GM18498 (cell line): Measurements from ENCODE around the gene NEUROG2.
A peak's percentile ranks its signal among the peaks of the same experiment; 100 is the strongest.

Experiments
- ATAC-seq: cut with Tn5 transposase; IDR thresholded peaks from one replicate; pipeline ENCODE4 v1.9.1; 2021; ENCODE audit warnings: mild to moderate bottlenecking, moderate library complexity; ENCODE audit not compliant: unreplicated experiment

Gene NEUROG2

GRCh38 chr4:112521123-112522023 lies 5.4 kb upstream of the NEUROG2 start:
- no peak for ATAC-seq

- ATAC-seq = no peak
Measured at GRCh38 chr4:112520598-112521122, 4.7 kb upstream of the NEUROG2 start.

GRCh38 chr4:112519689-112520597 lies 4.0 kb upstream of the NEUROG2 start:
- no peak for ATAC-seq

DNA sequence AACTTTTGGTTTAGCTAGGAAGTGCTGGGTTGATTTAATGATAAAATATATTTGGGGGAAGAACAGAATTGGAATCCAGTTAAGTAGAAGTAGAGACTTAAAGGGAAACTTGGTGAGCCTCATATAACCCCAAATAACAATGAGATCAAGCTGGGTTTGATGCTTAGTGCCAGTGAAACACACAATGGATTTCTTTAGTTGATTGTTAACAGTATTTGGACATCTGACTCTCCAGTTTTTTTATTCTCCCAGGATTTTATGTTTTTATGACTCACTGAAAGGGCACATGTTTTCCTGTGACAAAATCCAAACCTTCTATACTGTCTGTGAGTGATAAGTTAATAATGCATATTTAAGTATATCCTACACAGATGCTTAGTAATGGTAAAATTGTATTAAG lies 2.7 kb upstream of the NEUROG2 start:
- ATAC-seq = no peak

DNA sequence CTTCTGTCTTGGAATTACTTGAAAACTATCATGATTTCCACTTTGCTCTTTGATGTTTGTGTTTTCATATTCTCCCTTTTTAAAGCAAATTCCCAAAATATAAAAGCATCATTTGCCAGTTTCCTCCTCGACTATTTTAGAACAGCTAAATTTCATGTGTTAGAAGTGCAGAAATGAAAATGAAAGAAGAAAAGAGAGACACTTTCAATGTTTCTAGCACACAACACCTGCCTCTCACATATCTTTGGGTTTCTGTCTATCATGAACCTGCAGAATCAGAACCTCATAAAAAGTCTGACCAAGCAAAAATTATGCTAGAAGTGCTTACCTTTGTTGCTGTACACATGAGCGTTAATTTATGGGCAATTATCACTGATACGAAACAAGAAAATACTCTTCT lies 1.9 kb upstream of the NEUROG2 start:
- peak; percentile 13 for ATAC-seq

- peak; percentile 20 for ATAC-seq
Measured at GRCh38 chr4:112517067-112517634, 1.2 kb upstream of the NEUROG2 start.

DNA sequence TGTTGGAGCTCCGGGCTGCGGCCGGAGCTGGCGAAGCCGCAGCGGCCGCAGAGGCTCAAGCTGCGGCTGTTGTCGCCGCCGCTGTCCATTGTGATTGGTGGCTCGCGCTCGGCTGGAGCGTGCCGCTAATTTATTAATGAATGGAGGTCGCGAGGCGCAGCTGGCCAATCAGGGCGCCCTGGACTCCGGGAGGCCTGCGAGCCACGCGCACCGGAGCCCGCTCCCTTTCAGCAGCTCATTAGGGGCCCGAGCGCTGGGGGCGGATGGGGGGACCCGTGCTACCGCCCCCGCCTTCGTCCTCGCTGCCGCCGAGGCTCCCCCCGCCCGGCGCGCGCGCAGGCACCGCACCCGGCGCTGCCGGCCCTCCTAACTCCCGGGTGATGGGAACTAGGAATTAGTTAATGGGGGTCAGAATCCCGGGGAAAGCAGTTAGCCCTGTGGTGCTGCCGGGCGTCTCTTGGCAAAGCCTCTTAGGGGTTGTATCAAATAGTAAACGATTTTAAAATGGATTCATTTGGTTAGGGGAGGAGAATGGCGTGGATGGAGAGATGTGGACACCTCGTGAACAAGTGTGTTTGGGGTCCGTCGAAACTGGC lies 589 bp upstream of the NEUROG2 start:
- ATAC-seq = peak; percentile 28

DNA sequence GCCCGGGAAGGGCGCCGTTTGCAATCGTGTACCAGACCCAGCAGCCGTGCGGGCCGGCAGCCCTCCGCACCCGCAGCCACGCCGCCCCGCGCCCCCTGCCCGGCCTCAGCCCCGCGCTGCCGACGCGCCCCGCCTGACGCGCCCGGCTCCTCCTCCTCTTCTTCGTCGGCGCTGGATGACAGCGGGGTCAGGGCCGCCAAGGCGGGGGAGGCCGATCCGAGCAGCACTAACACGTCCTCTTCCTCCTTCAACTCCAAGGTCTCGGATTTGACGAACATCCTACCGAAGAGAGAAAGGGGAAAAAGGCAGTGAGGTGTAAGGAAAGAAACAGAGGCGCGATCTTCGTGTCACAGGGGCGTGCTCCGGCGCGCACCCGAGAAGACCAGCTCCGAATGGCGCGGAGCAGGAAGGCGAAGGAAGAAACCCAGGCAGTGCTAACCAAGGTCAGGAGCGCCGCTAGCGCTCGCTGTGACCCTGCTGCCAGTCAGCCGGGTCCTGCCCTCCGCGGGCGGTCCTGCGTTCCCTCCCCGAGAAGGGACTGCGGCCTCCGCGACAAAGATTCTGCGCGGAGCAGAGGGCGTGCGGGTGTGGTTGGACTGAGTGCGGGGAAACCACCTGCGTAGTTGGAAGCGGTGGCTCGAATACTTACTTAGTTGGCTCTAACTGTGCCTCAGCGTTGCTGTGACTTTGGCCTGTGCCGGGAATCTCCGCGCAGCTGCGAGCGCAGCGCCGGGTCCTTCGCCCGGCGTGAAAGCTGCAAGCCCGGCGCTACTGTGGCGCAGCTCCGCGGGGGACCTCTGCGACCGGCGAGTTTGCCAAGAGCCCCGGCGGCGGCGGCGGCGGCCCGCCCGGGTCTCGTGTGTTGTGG lies 548 bp downstream of the NEUROG2 start:
- ATAC-seq = peak; percentile 41

DNA sequence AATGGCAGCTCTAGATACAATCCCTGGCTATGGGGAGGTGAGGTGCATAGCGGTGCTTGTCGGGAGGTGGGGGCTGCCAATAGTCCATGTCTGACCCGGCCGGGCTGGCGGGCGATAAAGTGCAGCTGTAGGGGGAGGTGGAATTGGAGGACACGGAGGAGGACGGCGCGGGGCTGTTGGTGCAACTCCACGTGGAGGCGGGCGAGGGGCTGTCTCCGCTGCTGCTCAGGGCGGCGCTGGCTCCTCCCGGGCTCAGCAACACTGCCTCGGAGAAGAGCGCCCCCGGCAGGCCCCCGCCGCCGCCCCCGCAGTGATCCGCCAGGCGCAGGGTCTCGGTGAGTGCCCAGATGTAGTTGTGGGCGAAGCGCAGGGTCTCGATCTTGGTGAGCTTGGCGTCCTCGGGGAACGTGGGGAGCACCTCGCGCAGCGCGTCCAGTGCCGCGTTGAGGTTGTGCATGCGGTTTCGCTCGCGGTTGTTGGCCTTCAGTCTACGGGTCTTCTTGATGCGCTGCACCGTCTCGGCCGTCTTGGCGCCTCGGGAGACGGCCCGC lies 1.3 kb downstream of the NEUROG2 start:
- peak; percentile 18 for ATAC-seq

DNA sequence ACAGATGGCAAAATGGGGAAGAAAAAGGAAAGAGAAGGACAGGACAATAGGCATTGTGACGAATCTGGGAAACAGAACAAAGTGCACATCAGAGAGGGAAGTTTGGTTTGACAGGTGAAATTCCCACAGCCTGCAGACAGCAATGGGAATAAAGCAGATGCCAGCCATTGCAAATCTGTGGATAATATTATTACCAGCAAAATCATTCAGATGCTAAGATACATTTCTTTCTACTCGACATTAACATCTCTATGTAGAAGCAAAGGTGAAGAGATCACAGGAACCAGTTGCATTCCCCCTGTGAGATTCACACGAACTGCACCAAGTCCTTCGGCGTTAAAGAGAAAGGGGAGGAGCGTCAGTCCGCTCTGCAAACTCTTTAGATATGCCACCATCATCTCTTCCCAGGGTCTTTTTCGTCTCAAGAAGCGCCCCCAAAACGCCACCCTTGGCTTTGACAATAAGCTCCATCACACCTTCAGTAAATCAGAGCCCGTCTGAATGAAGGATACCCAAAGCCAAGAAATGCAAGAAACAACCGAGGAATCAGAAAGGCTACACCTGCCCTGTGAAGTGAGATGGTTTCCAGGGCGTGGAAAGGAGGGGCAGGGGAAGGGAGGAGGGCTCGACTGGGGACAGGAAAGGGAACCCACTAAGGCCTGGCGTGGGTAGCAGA lies 1.9 kb downstream of the NEUROG2 start:
- peak; percentile 5 for ATAC-seq

DNA sequence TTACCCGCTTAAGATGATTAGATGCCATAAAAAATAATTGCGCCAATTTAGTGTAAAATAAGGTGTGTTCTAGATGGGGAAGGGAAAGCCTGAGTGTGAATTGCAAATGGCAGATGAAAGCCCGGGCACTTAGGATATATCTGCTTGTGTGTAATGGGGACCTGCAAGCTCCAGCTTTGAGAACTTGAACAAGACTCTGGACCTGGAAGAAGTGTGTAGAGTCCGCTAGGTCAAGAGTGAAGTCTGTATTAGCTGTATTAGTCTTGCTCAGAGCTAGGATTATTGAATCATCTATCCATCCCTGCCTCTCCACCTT lies 4.2 kb downstream of the NEUROG2 start:
- ATAC-seq = no peak

DNA sequence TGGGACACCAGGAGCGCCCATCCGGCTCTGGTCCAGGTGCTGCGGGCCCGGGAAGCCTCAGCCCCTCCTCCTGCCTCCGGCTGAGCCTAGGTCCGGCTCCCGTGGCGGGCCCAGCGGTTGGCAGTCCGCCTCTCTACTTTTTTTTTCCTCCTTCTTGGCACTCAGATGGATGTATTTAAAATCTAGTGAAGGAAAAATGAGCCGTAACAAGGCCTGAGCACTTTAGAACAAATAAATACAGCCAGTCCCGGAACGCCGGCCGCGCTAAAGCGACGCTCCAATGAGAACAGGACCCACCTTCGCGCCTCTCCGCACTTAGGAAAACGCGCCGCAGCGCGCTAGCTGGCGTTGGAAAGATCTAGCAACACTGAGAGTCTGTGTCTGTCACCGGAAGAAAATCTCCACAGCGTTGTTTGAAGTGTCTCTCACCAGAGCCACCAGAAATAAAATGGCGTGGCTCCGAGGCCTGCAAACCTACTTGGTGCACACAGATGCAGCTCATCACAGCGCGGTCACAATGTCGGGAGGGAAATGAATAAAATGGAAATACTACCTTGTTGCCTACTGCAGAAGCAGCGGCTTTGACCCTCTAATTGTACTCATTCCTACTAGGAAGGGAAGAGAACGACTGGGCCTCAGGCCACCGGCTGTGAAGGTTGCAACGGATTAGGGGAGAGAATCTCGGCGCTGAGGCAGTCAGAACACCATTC lies 4.7 kb downstream of the NEUROG2 start:
- ATAC-seq = no peak

DNA sequence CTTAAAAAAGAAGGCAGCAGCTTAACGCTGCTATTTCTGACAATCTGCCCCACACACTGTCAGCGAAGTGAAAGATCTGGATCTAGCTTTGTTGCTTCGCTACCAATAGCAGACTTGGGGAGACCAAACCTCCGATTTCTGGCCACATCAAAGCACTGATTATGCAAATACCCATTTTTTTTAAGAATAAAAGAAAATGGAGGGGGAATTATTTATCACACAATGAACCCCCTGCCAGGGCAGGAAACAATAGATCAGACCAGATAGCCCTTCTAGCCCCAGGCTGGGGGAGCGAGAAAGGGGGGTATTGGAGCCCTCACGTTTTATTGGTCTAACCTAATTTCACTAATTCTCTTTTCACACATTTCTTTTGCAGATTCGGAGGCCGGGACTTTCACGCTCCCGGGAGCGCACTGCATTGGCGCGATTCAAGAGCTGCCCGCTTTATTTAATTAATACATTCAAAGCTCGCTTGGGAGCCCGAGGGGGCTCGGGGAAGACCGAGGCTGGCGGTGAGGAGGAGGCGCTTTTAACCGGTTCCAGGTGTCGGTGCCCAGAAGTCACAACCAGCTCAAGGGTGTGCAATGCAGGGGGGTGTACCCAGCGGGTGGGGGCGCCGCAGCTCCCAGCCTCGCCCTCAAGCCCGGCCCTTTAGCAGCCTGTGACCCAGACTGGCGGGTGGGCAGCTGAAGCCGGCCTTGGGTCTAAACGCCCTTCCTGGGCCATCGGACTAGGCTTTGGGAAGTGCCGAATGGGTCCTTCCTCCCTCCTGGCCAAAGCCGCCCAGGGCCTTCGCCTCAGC lies 5.5 kb downstream of the NEUROG2 start:
- ATAC-seq = no peak

DNA sequence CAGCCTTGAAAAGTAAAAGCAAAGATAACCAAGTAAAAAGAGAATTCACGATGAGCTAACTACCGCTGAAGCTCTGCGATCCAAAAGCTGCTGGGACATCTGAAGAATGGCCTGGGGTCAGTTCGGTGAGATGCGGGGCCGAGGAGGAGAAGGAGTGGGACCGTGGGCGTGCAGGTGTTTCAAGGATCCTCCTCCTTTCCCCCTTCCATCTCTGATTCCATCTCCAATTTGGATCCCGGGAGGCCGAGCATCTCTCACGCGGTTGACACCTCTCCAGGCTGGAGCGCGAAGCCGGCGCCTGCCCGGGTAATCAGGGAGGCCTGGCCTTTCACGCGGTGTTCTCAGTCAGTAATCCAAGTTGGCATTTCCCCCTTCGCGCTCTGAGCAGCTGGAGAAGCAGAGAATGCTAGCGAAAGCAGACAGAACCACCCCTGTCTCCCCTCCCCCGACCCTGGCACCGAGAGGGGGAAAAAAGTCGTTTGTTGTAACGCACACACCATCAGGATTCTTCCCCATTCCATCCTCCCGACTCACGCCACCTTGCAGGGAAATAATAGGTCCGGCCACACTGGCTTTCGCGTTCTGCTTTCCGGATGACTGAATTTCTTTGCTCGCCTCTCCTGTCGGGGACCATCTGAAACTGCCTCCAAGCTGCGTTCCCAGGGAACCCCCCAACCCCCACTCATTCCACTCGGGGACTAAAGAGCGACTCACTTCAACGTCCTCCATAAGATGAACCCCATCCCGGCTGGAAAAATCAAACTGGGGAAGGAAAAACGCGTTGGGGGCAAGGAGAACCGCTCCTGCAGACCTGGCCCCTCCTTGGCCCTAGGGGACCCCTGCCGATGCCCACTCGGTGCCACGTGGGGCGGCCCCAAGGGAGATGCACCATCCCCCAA lies 6.5 kb downstream of the NEUROG2 start:
- ATAC-seq = no peak

GRCh38 chr4:112508356-112508755 lies 7.6 kb downstream of the NEUROG2 start:
- ATAC-seq = no peak

- no peak for ATAC-seq
Measured at GRCh38 chr4:112504807-112505206, 11.2 kb downstream of the NEUROG2 start.

DNA sequence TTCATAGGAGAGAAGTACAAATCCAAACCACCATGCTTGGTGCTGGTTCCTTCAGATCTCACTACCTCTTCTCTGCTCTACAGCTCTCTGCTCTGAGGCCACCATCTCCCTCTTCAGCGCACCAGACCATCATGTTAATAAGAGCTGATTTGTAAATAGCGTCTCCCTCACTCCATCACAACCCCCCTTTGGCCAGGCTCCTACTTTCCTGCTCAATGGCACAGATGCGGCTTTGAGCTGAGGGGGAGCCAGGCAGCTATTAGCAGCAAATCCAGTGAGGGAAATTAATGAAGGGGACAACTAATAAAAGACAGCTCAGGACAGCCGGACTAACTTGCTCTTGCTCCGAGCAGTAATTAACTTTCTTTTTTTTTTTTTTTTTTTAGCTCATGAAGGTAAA lies 13.1 kb downstream of the NEUROG2 start:
- ATAC-seq = no peak
